Adrenal gland (tissue), 12 donors: ENCODE results near the gene SKOR1. TPM values are rescaled to one million over a fixed set of nuclear protein-coding genes. Genes with fewer than 3 reads are reported as not detected.
A peak's percentile ranks its signal among the peaks of the same experiment; 100 is the strongest.

ENCODE experiments used
- DNase-seq, 7 donors: peaks; one replicate each; pipeline ENCODE4 v3.0.0-alpha.2; 2019 to 2020
- H3K27ac ChIP-seq, 5 donors: fragments of 200-600 bp; sonication (generic) in 4 of 5; 1 replicate in 3 of 5; 2 replicates in 2 of 5; pipeline versions ENCODE4 v1.5.1 to v1.8.0; 2016 to 2020; ENCODE audit warnings: mild to moderate bottlenecking in 1 of 5
- H3K27me3 ChIP-seq: fragments of 200-600 bp; 2 replicates; pipeline ENCODE4 v1.8.0; 2021
- H3K36me3 ChIP-seq, 2 donors: fragments of 200-600 bp; replicated peaks in 1 of 2; 1 replicate in 1 of 2; 2 replicates in 1 of 2; pipeline versions ENCODE4 v1.5.1 to v1.8.0; 2018 to 2022
- H3K4me1 ChIP-seq, 2 donors: fragments of 200-600 bp; replicated peaks in 1 of 2; 1 replicate in 1 of 2; 2 replicates in 1 of 2; pipeline versions ENCODE4 v1.5.1 to v1.8.0; 2018 to 2021
- H3K4me3 ChIP-seq, 4 donors: fragments of 200-600 bp; sonication (generic) in 3 of 4; one replicate each; pipeline ENCODE4 v1.5.1; 2016 to 2018
- H3K9me3 ChIP-seq, 3 donors: fragments of 200-600 bp; sonication (generic) in 1 of 3; replicated peaks in 1 of 3; 1 replicate in 2 of 3; 2 replicates in 1 of 3; pipeline versions ENCODE4 v1.5.1 to v1.8.0; 2016 to 2021
- CTCF ChIP-seq, 6 experiments: fragments of 450-650 bp in 4 of 6; fragments of 200-600 bp in 2 of 6; sonication (generic) in 1 of 6; IDR thresholded peaks; 1 replicate in 5 of 6; 2 replicates in 1 of 6; pipeline versions ENCODE4 v1.5.1 to v1.8.0; 2016 to 2021; ENCODE audit warnings: antibody characterized with exemption in 6 of 6, mild to moderate bottlenecking in 2 of 6, moderate library complexity in 1 of 6
- POLR2A ChIP-seq, 2 donors: fragments of 450-650 bp; IDR thresholded peaks; one replicate each; pipeline ENCODE4 v1.6.1; 2017; ENCODE audit warnings: antibody characterized with exemption in 2 of 2, mild to moderate bottlenecking in 2 of 2, moderate library complexity in 1 of 2
- WGBS, 4 donors: extraction: QIAGEN DNeasy Blood & Tissue Kit in 2 of 4; methylation state at CpG; one replicate each; pipeline versions ENCODE4 v1.1.5 to v1.1.7; 2013 to 2017; 5-methylcytosine and 5-hydroxymethylcytosine counted together
- intact Hi-C, 2 donors: fragments of 100-400 bp; cut with DNase I; formaldehyde crosslinking; loops; one replicate each; pipeline versions ENCODE4 v1.14.1 to v1.15.0; 2022 to 2023
- polyA plus RNA-seq, 3 donors: library from polyadenylated mRNA; stranded (reverse); fragments of 200-250 nt in 2 of 3; fragments of 350-450 nt in 1 of 3; fragmentation: Illumina TruSeq in 1 of 3; extraction: RNeasy Lipid Tissue Mini Kit (QIAGEN cat#74804) in 1 of 3; gene quantifications; one replicate each; pipeline ENCODE4 v1.2.3, GENCODE V29; 2013 to 2014
- total RNA-seq, 9 donors: library from RNA; depleted of rRNA in 4 of 9; stranded (reverse); fragments of >200 nt in 4 of 9; fragments of 120-200 nt in 1 of 9; fragmentation: NEBNext Ultra II Directional in 1 of 9; extraction: Animal tissue kit (Norgen Biotek cat#: 25700) in 1 of 9; gene quantifications; one replicate each; pipeline versions ENCODE4 v1.1.0 to v1.2.4, GENCODE V29; 2013 to 2023
- donor health status: healthy with polysubstance abuse.
- donor health status: Bipolar disorder and iron deficiency.
- donor health status: DM: yes; HTN: yes; CAD: no.
- donor health status: DM: no; HTN: no; CAD: no.
- donor health status: DM: no; HTN: no; CAD: no.
- donor health status: DM: yes; HTN: yes; CAD: no.

Gene SKOR1
- total and polyA plus RNA-seq, 12 donors: 0.17 to 1.3 (median 0.53) TPM; not detected in 1

DNA sequence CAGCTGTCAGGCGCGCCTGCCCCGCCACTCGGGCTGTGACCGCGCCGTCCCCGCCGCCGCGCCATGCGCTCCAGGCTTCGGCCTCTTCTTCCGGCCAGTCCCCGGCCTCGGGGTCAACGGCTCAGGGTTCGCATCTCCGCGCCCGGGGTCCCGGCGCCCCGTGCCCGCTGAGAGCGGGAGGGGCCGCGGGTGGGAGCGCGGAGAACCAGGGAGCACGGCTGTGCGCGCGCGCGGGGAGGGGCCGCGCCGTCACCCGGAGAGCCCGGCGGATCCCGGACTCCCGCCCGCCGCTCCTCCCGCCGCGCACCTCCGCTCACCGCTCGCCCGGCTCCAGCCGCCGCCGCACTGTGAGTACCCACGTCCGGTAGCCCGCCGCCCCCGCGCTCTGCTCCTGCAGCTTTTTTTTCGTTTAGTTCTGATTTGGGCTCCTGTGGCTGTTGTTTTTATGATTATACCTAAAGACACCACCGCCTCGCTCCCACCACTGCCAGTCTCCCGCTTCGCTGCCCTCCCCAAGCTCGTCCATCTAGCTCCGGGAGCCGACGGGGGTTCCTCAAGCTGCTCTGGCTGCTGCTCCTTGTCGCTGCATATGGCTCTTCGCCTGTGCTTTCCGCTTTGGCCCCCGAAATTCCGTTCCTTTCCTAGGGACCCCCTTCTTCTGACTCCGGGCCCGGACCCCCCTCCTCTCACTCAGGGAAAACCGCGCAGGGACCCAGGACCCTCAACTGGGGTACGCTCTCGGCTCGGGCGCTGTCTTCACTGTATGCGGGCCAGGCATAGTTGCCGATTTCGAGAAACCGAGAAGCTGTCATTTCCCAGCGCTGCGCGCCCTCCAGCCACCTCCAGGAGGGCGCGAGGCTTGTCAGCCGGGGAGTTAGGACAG lies 1.8 kb upstream of the SKOR1 start:
- Histone ChIP-seq H3K27ac (no peak overlapping the region), H3K4me1 (peaks cover 26 to 50% of the 10 kb centered on the region in 2 donors), H3K27me3 (peaks cover 93% of the 10 kb centered on the region), H3K4me3 (peak overlapping the region in 1 of 4 donors; percentile 23), H3K36me3 (no peaks in the 10 kb centered on the region), H3K9me3 (no peaks in the 10 kb centered on the region)
- no peak for TF ChIP-seq POLR2A (IDR thresholded peaks at IDR 0.05)
- intact Hi-C loops: no loop called here
- peak in 1 of 7 donors; percentile 5 for DNase-seq
- WGBS, 4 donors: 2 to 9% (median 3%) methylated on average over 25 to 94 of the region's 94 CpGs

- no peaks in the 10 kb centered on the region for H3K36me3 ChIP-seq
- H3K27me3 ChIP-seq: peaks cover 99% of the 10 kb centered on the region
- intact Hi-C loops: no loop called here
- no peak overlapping the region for H3K4me3 ChIP-seq
- no peaks in the 10 kb centered on the region for H3K9me3 ChIP-seq
- no peak for TF ChIP-seq POLR2A (IDR thresholded peaks at IDR 0.05)
- TF ChIP-seq CTCF (IDR thresholded peaks at IDR 0.05): no peak
- H3K27ac ChIP-seq: no peak overlapping the region
- H3K4me1 ChIP-seq: peaks cover 28 to 55% of the 10 kb centered on the region in 2 donors
- DNase-seq: no peak
- 7 to 10% (median 8%) methylated on average over 19 to 21 of the region's 21 CpGs for WGBS, 4 donors
These were observed 926 bp upstream of the SKOR1 start for GRCh38 chr15:67824197-67824968.

DNA sequence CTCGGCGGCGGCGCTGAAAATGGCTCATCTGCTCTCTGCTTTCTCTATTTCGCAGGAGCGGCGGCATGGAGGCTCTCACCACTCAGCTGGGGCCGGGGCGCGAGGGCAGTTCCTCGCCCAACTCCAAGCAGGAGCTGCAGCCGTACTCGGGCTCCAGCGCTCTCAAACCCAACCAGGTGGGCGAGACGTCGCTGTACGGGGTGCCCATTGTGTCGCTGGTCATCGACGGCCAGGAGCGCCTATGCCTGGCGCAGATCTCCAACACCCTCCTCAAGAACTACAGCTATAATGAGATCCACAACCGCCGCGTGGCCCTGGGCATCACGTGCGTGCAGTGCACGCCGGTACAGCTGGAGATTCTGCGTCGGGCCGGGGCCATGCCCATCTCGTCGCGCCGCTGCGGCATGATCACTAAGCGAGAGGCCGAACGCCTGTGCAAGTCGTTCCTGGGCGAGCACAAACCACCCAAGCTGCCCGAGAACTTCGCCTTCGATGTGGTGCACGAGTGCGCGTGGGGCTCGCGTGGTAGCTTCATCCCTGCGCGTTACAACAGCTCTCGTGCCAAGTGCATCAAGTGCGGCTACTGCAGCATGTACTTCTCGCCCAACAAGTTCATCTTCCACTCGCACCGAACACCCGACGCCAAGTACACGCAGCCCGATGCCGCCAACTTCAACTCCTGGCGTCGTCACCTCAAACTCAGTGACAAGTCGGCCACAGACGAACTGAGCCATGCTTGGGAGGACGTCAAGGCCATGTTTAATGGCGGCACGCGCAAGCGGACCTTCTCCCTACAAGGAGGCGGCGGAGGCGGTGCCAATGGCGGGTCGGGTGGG lies 790 bp downstream of the SKOR1 start:
- no peaks in the 10 kb centered on the region for H3K9me3 ChIP-seq
- no peak for TF ChIP-seq CTCF (IDR thresholded peaks at IDR 0.05)
- no peak for TF ChIP-seq POLR2A (IDR thresholded peaks at IDR 0.05)
- intact Hi-C loops: no loop called here
- H3K4me1 ChIP-seq: peaks cover 28 to 49% of the 10 kb centered on the region in 2 donors
- H3K27ac ChIP-seq: no peak overlapping the region
- peaks cover 99% of the 10 kb centered on the region for H3K27me3 ChIP-seq
- H3K36me3 ChIP-seq: no peaks in the 10 kb centered on the region
- DNase-seq: peak in 1 of 7 donors; percentile 9
- peak overlapping the region in 1 of 4 donors; percentile 41 for H3K4me3 ChIP-seq
- WGBS, 4 donors: 6 to 11% (median 9%) methylated on average over 9 to 77 of the region's 77 CpGs

DNA sequence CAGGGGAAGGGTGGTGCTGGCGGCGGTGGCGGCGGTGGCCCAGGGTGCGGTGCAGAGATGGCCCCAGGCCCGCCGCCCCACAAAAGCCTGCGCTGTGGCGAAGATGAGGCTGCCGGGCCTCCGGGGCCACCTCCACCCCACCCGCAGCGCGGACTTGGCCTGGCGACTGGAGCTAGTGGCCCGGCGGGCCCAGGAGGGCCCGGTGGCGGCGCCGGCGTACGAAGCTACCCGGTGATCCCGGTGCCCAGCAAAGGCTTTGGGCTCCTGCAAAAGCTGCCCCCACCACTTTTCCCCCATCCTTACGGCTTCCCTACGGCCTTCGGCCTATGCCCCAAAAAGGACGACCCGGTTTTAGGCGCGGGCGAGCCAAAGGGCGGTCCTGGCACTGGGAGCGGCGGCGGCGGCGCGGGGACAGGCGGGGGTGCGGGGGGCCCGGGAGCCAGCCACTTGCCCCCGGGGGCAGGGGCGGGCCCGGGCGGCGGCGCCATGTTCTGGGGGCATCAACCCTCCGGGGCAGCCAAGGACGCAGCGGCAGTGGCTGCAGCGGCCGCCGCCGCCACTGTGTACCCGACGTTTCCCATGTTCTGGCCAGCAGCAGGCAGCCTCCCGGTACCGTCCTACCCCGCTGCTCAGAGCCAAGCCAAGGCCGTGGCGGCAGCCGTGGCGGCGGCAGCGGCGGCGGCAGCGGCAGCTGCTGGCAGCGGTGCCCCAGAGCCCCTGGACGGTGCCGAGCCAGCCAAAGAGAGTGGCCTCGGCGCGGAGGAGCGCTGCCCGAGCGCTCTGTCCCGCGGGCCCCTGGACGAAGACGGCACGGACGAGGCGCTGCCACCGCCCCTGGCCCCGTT lies 1.6 kb downstream of the SKOR1 start:
- 4 to 13% (median 6%) methylated on average over 4 to 88 of the region's 88 CpGs for whole genome bisulfite sequencing, 4 donors
- Histone ChIP-seq H3K36me3 (no peaks in the 10 kb centered on the region), H3K27ac (no peak overlapping the region), H3K27me3 (peaks cover 98% of the 10 kb centered on the region), H3K4me3 (peak overlapping the region in 1 of 4 donors; percentile 25), H3K9me3 (no peaks in the 10 kb centered on the region), H3K4me1 (peaks cover 28 to 49% of the 10 kb centered on the region in 2 donors)
- intact Hi-C loops: no loop called here
- no peak for TF ChIP-seq POLR2A (IDR thresholded peaks at IDR 0.05)
- no peak for TF ChIP-seq CTCF (IDR thresholded peaks at IDR 0.05)
- peak in 1 of 7 donors; percentile 22 for DNase-seq
